Kidney epithelial cell (primary cell): ENCODE data around the gene PEAR1. TPM values are rescaled to one million over a fixed set of nuclear protein-coding genes. Genes with fewer than 3 reads are reported as not detected.

Source experiments
- DNase-seq: peaks from one replicate; pipeline ENCODE4 v3.0.0-alpha.2; 2010; ENCODE audit warnings: low read depth
- H3K27me3 ChIP-seq: 2 replicates; pipeline ENCODE4 v1.6.0; 2011; ENCODE audit warnings: low read length; ENCODE audit not compliant: control insufficient read depth, insufficient read depth
- H3K36me3 ChIP-seq: 2 replicates; pipeline ENCODE4 v1.5.1; 2011; ENCODE audit warnings: low read length; ENCODE audit not compliant: control insufficient read depth, insufficient read depth
- H3K4me3 ChIP-seq: 2 replicates; pipeline ENCODE4 v1.5.1; 2011; ENCODE audit warnings: low read depth, mild to moderate bottlenecking, control low read depth, low read length
- CTCF ChIP-seq: IDR thresholded peaks from 2 replicates; pipeline ENCODE4 v1.5.1; 2011; ENCODE audit warnings: mild to moderate bottlenecking, moderate library complexity, low read length, control low read depth, inconsistent platforms; ENCODE audit not compliant: insufficient read depth, poor library complexity, severe bottlenecking
- total RNA-seq: library from RNA; depleted of rRNA; stranded (reverse); fragments of >200 nt; gene quantifications from 2 replicates; pipeline ENCODE4 v1.2.3, GENCODE V29; 2015

PEAR1 gene
- total RNA-seq, 1 donor from 2014 or later: 10.3 TPM

GRCh38 chr1:156851779-156852417, 41.6 kb upstream of the PEAR1 start:
- no peak for DNase-seq
- Histone ChIP-seq H3K27me3 (peaks cover 64% of the 10 kb centered on the region), H3K4me3 (no peak overlapping the region), H3K36me3 (no peaks in the 10 kb centered on the region)
- TF ChIP-seq CTCF: no peak

DNA sequence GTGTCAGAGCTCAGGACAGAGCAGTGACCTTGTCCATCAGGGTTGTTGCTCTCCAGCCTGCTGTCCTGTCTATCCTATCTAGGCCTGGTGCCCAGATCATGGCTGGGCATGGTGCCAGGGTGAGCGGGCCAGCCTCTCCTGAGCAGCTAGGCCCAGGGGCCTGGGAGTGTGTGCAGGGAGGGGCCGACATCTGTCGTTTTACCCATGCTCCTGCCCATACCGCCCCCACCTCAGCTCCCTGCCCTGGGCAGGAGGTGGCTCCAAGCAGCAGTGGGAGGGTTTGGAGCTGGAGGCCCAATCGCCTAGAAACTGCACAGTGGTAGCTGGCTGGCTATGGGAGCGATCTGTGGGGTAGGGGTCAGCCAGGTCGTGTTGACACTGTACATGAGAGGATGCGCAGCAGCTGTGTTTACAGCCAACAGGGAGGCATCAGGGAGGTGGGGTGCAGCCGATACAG, 41.1 kb upstream of the PEAR1 start:
- Histone ChIP-seq H3K36me3 (no peaks in the 10 kb centered on the region), H3K4me3 (no peak overlapping the region), H3K27me3 (peaks cover 68% of the 10 kb centered on the region)
- no peak for DNase-seq
- no peak for TF ChIP-seq CTCF

DNA sequence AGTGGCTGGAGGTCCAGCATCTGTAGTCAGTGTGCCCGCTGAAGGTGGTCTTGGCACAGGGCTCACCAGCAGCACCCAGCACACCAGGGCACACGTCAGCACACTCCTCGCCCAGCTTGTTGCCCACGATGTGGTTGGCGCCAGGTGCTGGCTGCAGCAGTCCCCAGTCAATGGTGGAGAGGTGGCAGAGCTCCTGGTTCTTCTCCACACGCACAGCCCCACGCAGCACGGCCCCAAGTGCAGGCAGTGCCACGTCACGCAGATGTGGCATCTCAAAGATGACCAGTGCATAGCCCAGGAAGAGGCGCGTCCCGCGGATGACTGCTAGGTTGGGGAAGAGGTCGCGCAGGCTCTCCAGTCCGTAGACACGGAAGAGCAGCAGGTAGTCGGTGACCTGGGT, 39.8 kb upstream of the PEAR1 start:
- Histone ChIP-seq H3K27me3 (peaks cover 68% of the 10 kb centered on the region), H3K4me3 (no peak overlapping the region), H3K36me3 (no peaks in the 10 kb centered on the region)
- DNase-seq: no peak
- no peak for TF ChIP-seq CTCF

GRCh38 chr1:156854634-156855033, 38.9 kb upstream of the PEAR1 start:
- no peak for DNase-seq
- Histone ChIP-seq H3K27me3 (peaks cover 68% of the 10 kb centered on the region), H3K36me3 (no peaks in the 10 kb centered on the region), H3K4me3 (no peak overlapping the region)
- TF ChIP-seq CTCF: no peak

- H3K27me3 ChIP-seq: peaks cover 79% of the 10 kb centered on the region
Measured at GRCh38 chr1:156856282-156856785, 37.2 kb upstream of the PEAR1 start.

More at GRCh38 chr1:156856282-156856785, 37.2 kb upstream of the PEAR1 start:
- H3K36me3 ChIP-seq: no peaks in the 10 kb centered on the region
- TF ChIP-seq CTCF: no peak
- DNase-seq: no peak
- no peak overlapping the region for H3K4me3 ChIP-seq
